ENCODE measurements around the gene CMTM4. TPM values are rescaled to one million over a fixed set of nuclear protein-coding genes. Genes with fewer than 3 reads are reported as not detected.

The CMTM4 gene
- polyA plus RNA-seq, 1 donor from 2014 or later = 27.2 TPM

DNA sequence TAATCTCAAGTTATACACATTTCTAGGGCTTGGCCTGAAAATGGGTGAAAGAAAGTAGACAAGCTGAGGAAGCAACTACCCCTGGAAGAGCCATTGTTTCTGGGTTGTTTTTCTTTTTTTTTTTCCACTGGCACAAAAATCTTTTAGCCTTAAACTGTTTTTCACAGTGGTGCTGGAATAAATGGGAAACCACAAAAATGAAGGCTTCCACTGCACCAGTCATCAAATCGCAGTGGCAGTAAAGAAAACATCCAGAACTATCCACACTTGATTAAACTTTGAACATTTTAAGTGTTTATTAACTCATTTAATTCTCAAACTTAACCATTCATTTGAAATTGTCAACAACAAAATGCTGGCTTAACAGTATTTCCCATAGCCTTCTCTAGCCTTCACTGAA, 14.3 kb downstream of the CMTM4 start:
- H3K4me2 ChIP-seq (ENCODE audit: low read length) = no peak overlapping the region
- no peaks in the 10 kb centered on the region for H3F3A ChIP-seq (ENCODE audit: insufficient read depth, low read length, poor library complexity, severe bottlenecking)
- H3K27ac ChIP-seq (ENCODE audit: low read length) = no peak overlapping the region
- H3K27me3 ChIP-seq (ENCODE audit: insufficient read depth, low read depth, low read length) = no peaks in the 10 kb centered on the region
- no peak overlapping the region for H2AFZ ChIP-seq (ENCODE audit: low read depth, low read length)
- no peaks in the 10 kb centered on the region for H3K36me3 ChIP-seq (ENCODE audit: insufficient read depth, low read length)
- no peak overlapping the region for H3K9ac ChIP-seq (ENCODE audit: low read length)
- no peak overlapping the region for H3K4me3 ChIP-seq (ENCODE audit: low read length)
- TF ChIP-seq, protein P1, sequence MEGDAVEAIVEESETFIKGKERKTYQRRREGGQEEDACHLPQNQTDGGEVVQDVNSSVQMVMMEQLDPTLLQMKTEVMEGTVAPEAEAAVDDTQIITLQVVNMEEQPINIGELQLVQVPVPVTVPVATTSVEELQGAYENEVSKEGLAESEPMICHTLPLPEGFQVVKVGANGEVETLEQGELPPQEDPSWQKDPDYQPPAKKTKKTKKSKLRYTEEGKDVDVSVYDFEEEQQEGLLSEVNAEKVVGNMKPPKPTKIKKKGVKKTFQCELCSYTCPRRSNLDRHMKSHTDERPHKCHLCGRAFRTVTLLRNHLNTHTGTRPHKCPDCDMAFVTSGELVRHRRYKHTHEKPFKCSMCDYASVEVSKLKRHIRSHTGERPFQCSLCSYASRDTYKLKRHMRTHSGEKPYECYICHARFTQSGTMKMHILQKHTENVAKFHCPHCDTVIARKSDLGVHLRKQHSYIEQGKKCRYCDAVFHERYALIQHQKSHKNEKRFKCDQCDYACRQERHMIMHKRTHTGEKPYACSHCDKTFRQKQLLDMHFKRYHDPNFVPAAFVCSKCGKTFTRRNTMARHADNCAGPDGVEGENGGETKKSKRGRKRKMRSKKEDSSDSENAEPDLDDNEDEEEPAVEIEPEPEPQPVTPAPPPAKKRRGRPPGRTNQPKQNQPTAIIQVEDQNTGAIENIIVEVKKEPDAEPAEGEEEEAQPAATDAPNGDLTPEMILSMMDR (IDR thresholded peaks at IDR 0.05; ENCODE audit: poor library complexity, severe bottlenecking) = no peak
- no peak for TF ChIP-seq EZH2 (IDR thresholded peaks at IDR 0.05; ENCODE audit: borderline replicate concordance, insufficient read depth, low read length, poor library complexity, severe bottlenecking)
- TF ChIP-seq MXI1 (conservative IDR thresholded peaks at IDR 0.05; ENCODE audit: poor library complexity, severe bottlenecking) = no peak
- no peak for TF ChIP-seq EP300 (conservative IDR thresholded peaks at IDR 0.05; ENCODE audit: poor library complexity, severe bottlenecking)
- TF ChIP-seq TAF1 (IDR thresholded peaks at IDR 0.05; ENCODE audit: low read depth) = no peak
- no peak for TF ChIP-seq RAD21 (conservative IDR thresholded peaks at IDR 0.05)
- TF ChIP-seq SMC3 (conservative IDR thresholded peaks at IDR 0.05; ENCODE audit: poor library complexity) = no peak
- TF ChIP-seq, protein P2, sequence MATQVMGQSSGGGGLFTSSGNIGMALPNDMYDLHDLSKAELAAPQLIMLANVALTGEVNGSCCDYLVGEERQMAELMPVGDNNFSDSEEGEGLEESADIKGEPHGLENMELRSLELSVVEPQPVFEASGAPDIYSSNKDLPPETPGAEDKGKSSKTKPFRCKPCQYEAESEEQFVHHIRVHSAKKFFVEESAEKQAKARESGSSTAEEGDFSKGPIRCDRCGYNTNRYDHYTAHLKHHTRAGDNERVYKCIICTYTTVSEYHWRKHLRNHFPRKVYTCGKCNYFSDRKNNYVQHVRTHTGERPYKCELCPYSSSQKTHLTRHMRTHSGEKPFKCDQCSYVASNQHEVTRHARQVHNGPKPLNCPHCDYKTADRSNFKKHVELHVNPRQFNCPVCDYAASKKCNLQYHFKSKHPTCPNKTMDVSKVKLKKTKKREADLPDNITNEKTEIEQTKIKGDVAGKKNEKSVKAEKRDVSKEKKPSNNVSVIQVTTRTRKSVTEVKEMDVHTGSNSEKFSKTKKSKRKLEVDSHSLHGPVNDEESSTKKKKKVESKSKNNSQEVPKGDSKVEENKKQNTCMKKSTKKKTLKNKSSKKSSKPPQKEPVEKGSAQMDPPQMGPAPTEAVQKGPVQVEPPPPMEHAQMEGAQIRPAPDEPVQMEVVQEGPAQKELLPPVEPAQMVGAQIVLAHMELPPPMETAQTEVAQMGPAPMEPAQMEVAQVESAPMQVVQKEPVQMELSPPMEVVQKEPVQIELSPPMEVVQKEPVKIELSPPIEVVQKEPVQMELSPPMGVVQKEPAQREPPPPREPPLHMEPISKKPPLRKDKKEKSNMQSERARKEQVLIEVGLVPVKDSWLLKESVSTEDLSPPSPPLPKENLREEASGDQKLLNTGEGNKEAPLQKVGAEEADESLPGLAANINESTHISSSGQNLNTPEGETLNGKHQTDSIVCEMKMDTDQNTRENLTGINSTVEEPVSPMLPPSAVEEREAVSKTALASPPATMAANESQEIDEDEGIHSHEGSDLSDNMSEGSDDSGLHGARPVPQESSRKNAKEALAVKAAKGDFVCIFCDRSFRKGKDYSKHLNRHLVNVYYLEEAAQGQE (IDR thresholded peaks at IDR 0.05; ENCODE audit: borderline replicate concordance) = no peak
- no peak for TF ChIP-seq POLR2AphosphoS5 (IDR thresholded peaks at IDR 0.05)
- no peaks in the 10 kb centered on the region for H3K9me2 ChIP-seq (ENCODE audit: insufficient read depth, low read length)
- no peaks in the 10 kb centered on the region for H4K20me1 ChIP-seq (ENCODE audit: insufficient read depth)
- no peaks in the 10 kb centered on the region for H3K9me3 ChIP-seq (ENCODE audit: low read length)
- H3K79me2 ChIP-seq (replicated peaks; ENCODE audit: insufficient read depth, low read length) = no peaks in the 10 kb centered on the region

DNA sequence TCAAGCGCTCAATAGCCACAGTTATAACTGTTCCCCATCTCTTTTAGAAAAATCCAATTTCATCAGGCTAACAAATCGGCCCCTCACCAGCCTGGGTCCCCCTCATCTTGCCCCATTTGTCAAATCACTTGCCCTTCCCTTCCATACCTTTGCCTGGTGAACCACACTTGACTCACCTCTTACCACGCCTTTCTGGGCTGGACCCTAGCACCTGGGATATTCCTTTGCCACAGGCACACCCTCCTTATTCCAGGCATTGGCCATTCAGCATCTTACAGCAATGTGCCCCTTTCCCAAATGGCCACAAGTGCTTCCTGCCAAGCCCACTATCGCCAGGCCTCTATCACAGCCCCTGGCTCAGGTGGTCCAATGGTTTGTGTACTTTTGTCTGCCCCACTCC, 14.9 kb downstream of the CMTM4 start:
- no peaks in the 10 kb centered on the region for H4K20me1 ChIP-seq (ENCODE audit: insufficient read depth)
- no peak overlapping the region for H3K4me3 ChIP-seq (ENCODE audit: low read length)
- no peaks in the 10 kb centered on the region for H3K27me3 ChIP-seq (ENCODE audit: insufficient read depth, low read depth, low read length)
- no peaks in the 10 kb centered on the region for H3K36me3 ChIP-seq (ENCODE audit: insufficient read depth, low read length)
- H3K4me2 ChIP-seq (ENCODE audit: low read length) = no peak overlapping the region
- TF ChIP-seq TAF1 (IDR thresholded peaks at IDR 0.05; ENCODE audit: low read depth) (no peak), MXI1 (conservative IDR thresholded peaks at IDR 0.05; ENCODE audit: poor library complexity, severe bottlenecking) (no peak), RAD21 (conservative IDR thresholded peaks at IDR 0.05) (no peak), POLR2AphosphoS5 (IDR thresholded peaks at IDR 0.05) (no peak), EP300 (conservative IDR thresholded peaks at IDR 0.05; ENCODE audit: poor library complexity, severe bottlenecking) (no peak), SMC3 (conservative IDR thresholded peaks at IDR 0.05; ENCODE audit: poor library complexity) (no peak), EZH2 (IDR thresholded peaks at IDR 0.05; ENCODE audit: borderline replicate concordance, insufficient read depth, low read length, poor library complexity, severe bottlenecking) (no peak)
- TF ChIP-seq, protein P2 (IDR thresholded peaks at IDR 0.05; ENCODE audit: borderline replicate concordance) = no peak
- TF ChIP-seq, protein P1 (IDR thresholded peaks at IDR 0.05; ENCODE audit: poor library complexity, severe bottlenecking) = no peak
- H3K9me3 ChIP-seq (ENCODE audit: low read length) = no peaks in the 10 kb centered on the region
- no peak overlapping the region for H3K9ac ChIP-seq (ENCODE audit: low read length)
- H2AFZ ChIP-seq (ENCODE audit: low read depth, low read length) = no peak overlapping the region
- H3K27ac ChIP-seq (ENCODE audit: low read length) = no peak overlapping the region
- H3K9me2 ChIP-seq (ENCODE audit: insufficient read depth, low read length) = no peaks in the 10 kb centered on the region
- no peaks in the 10 kb centered on the region for H3F3A ChIP-seq (ENCODE audit: insufficient read depth, low read length, poor library complexity, severe bottlenecking)
- no peaks in the 10 kb centered on the region for H3K79me2 ChIP-seq (replicated peaks; ENCODE audit: insufficient read depth, low read length)
